IPS-15b (cell line): Measurements from ENCODE around the gene PRKX.
"Not testable (repeated sequence)": the region's sequence is repeated elsewhere in the genome, so short reads cannot be mapped to it uniquely, and the experiment has no call there.

Experiments used
- H3K27me3 ChIP-seq: one replicate; pipeline ENCODE4 v1.6.1; 2013; ENCODE audit warnings: low read length; ENCODE audit not compliant: control insufficient read depth, insufficient read depth
- H3K36me3 ChIP-seq: one replicate; pipeline ENCODE4 v1.6.1; 2013; ENCODE audit warnings: low read length; ENCODE audit not compliant: control insufficient read depth, insufficient read depth
- H3K4me1 ChIP-seq: one replicate; pipeline ENCODE4 v1.6.1; 2013; ENCODE audit warnings: mild to moderate bottlenecking, low read length; ENCODE audit not compliant: control insufficient read depth, insufficient read depth
- H3K4me3 ChIP-seq: one replicate; pipeline ENCODE4 v1.5.1; 2013; ENCODE audit warnings: low read depth, low read length
- H3K9ac ChIP-seq: one replicate; pipeline ENCODE4 v1.6.1; 2013; ENCODE audit warnings: low read depth, mild to moderate bottlenecking, low read length
- H3K9me3 ChIP-seq: one replicate; pipeline ENCODE4 v1.6.1; 2013; ENCODE audit warnings: mild to moderate bottlenecking, low read length; ENCODE audit not compliant: control insufficient read depth, insufficient read depth

PRKX gene

DNA sequence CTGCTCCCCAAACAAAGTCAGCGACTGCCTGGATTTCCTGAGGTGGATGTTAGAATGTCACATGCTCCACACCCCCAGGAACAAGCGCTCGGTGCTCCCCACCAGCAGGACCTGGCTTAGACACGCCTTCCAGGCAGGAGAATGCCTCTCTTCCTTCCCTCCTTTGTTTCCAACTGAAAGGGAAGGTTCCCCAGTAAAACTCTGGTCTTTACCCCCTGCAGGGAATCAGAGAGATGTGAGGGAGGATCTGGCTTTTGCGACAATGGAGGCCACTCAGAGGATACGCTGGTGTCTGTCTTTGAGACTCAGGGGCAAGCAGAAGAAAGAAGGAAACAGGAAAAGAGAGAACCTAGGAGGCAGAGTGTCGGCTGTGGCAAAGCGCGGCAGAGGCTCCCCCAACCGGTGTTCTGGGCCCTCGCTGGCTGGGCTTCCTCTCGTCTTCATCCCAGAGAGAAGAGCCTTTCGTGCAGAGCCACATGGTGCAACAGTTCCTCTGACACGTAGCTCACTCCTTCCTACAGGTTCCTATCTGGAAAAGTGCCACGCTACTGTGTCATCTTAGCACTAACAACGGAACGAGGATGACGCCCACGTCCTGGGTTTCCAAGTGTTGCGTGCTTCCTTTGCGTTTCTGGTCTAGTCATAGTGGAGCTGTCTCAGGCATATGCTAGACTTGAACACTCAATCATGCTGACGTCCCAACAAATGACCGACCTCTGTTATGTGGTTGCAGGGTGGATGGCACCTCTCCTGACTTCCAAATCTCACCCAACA lies 73.4 kb downstream of the PRKX start:
- H3K4me3 ChIP-seq, H3K36me3 ChIP-seq, H3K9ac ChIP-seq, H3K9me3 ChIP-seq, H3K27me3 ChIP-seq, H3K4me1 ChIP-seq: not testable (repeated sequence)

- Histone ChIP-seq H3K36me3 (peaks cover 3% of the 10 kb centered on the region), H3K4me1 (peaks cover 4% of the 10 kb centered on the region), H3K9ac (no peak overlapping the region), H3K9me3 (no peaks in the 10 kb centered on the region), H3K4me3 (no peak overlapping the region), H3K27me3 (no peaks in the 10 kb centered on the region)
These were observed 74.2 kb downstream of the PRKX start for GRCh38 chrX:3639236-3639635.

DNA sequence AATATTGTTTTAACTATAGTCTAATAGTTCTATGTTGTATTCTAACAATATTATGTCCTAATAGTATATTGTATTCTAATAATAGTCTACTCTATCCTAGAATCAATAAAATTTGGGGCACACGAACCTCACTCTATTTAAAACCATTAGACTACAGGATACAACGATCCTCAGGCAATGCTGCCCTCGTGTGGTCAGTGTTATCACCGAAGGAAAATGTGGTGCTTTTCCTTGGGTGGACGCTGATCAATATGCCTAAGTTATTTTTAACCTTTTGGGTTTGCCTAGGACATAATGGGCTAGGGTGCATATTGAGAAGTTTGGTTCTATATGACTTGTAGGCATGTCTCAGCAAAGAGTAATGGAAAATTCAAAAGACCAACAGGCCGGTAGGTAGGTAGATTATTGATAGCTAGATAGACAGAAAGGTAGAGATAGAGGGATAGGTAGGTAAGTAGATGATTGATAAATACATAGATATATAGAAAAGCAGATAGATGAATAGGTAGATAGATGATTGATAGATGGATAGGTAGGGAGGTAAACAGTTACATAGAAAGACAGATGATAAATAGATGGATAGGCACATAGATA lies 75.1 kb downstream of the PRKX start:
- Histone ChIP-seq H3K9ac (no peak overlapping the region), H3K4me3 (no peak overlapping the region), H3K9me3 (no peaks in the 10 kb centered on the region), H3K27me3 (no peaks in the 10 kb centered on the region), H3K36me3 (peaks cover 3% of the 10 kb centered on the region), H3K4me1 (peaks cover 4% of the 10 kb centered on the region)

DNA sequence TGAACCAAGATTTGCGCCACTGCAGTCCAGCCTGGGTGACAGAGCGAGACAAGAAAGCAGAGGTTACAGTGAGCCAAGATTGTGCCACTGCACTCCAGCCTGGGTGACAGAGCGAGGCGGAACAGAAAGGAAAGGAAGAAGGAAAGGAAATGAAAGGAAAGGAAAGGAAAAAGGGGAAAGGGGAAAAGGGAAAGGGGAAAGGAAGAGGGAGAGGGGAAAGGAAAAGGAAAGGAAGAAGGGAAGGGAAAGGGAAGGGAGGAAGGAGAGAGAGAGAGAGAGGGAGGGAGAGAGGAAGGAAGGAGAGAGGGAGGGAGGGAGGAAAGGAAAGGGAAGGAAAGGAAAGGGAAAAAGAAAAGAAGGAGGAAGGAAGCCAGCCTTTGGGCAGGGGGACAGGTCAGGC lies 76.6 kb downstream of the PRKX start:
- H3K4me1 ChIP-seq, result peaks cover 4% of the 10 kb centered on the region
- H3K36me3 ChIP-seq, result peaks cover 7% of the 10 kb centered on the region
- H3K9me3 ChIP-seq, result no peaks in the 10 kb centered on the region
- no peak overlapping the region for H3K9ac ChIP-seq
- no peak overlapping the region for H3K4me3 ChIP-seq
- no peaks in the 10 kb centered on the region for H3K27me3 ChIP-seq

DNA sequence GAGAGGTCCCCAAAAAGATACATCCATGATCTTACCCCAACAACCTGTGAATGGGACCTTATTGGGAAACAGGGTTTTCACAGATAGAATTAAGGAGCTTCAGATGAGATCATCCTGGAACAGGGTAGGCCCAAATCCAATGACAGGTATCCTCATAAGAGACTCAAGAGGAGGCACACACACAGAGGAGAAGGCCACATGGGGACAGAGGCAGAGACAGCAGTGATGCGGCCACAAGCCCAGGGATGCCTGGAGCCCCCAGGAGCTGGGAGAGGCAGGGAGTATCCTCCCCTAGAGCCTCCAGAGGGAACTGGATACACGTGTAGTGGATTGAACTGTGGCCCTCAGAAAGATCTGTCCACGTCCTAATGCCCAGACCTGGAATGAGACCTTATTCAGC lies 82.3 kb downstream of the PRKX start:
- Histone ChIP-seq H3K4me1 (no peaks in the 10 kb centered on the region), H3K9ac (no peak overlapping the region), H3K36me3 (peaks cover 7% of the 10 kb centered on the region), H3K4me3 (no peak overlapping the region), H3K9me3 (no peaks in the 10 kb centered on the region), H3K27me3 (no peaks in the 10 kb centered on the region)

GRCh38 chrX:3627594-3627993 lies 85.9 kb downstream of the PRKX start:
- Histone ChIP-seq H3K4me3 (no peak overlapping the region), H3K27me3 (no peaks in the 10 kb centered on the region), H3K9ac (no peak overlapping the region), H3K4me1 (no peaks in the 10 kb centered on the region), H3K9me3 (no peaks in the 10 kb centered on the region), H3K36me3 (peaks cover 7% of the 10 kb centered on the region)

GRCh38 chrX:3621414-3621813 lies 92.0 kb downstream of the PRKX start:
- Histone ChIP-seq H3K9ac (no peak overlapping the region), H3K9me3 (no peaks in the 10 kb centered on the region), H3K36me3 (peaks cover 7% of the 10 kb centered on the region), H3K4me1 (no peaks in the 10 kb centered on the region), H3K27me3 (no peaks in the 10 kb centered on the region), H3K4me3 (no peak overlapping the region)

GRCh38 chrX:3611744-3612143 lies 101.7 kb downstream of the PRKX start:
- H3K9ac ChIP-seq, H3K4me3 ChIP-seq, H3K9me3 ChIP-seq, H3K4me1 ChIP-seq, H3K27me3 ChIP-seq: not testable (repeated sequence)
- peaks cover 19% of the 10 kb centered on the region for H3K36me3 ChIP-seq

DNA sequence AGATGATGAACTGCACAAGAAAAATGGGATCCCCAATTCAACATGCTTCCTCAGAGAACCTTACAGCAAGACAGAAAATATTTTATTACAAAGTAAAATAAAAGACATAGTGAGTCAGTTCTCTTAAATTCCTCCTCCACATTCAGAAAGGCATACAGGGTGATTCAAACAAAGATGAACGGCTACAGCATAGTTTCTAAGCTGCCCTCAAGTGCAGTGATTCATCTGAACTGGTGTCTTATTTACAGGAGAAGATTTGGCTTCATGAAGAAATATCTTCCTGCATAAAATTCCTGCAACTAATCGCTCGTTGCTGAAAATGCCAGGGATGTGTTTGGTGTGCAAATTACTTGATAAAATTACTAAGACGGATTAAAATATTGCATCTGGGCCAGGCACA lies 103.6 kb downstream of the PRKX start:
- Histone ChIP-seq H3K4me3 (no peak overlapping the region), H3K4me1 (no peaks in the 10 kb centered on the region), H3K36me3 (peaks cover 19% of the 10 kb centered on the region), H3K9ac (no peak overlapping the region), H3K27me3 (no peaks in the 10 kb centered on the region), H3K9me3 (no peaks in the 10 kb centered on the region)

DNA sequence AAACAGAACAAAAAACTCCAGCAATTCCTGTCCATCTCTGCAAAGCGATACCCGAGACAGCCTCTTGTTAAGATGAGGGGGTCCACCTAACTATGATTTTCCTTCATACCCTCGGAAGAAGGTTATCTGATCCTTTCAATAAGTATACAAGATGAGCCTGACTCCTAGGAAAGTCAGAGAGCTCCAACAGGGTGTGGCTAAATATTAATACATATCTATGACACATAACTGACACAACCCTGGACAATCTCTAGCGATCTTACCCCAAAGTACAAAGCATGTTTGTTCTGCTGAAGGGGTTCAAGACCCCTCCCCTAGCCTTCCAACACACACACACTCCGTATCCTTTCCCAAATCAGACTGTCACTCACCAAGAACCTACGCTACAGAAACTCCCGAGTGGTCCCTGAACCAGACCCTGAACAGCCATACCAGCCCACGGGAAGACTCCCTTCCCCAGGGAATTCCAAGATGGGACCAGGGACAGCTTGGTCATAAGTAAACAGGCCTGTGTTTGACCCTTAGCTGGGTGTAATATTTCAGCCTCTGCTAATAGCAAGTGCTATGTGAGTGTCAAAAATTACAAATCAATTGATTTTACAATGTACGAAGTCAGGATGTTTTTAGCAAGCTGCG lies 110.3 kb downstream of the PRKX start:
- peaks cover 3% of the 10 kb centered on the region for H3K36me3 ChIP-seq
- no peaks in the 10 kb centered on the region for H3K27me3 ChIP-seq
- no peaks in the 10 kb centered on the region for H3K9me3 ChIP-seq
- H3K9ac ChIP-seq, result no peak overlapping the region
- H3K4me3 ChIP-seq, result no peak overlapping the region
- no peaks in the 10 kb centered on the region for H3K4me1 ChIP-seq

DNA sequence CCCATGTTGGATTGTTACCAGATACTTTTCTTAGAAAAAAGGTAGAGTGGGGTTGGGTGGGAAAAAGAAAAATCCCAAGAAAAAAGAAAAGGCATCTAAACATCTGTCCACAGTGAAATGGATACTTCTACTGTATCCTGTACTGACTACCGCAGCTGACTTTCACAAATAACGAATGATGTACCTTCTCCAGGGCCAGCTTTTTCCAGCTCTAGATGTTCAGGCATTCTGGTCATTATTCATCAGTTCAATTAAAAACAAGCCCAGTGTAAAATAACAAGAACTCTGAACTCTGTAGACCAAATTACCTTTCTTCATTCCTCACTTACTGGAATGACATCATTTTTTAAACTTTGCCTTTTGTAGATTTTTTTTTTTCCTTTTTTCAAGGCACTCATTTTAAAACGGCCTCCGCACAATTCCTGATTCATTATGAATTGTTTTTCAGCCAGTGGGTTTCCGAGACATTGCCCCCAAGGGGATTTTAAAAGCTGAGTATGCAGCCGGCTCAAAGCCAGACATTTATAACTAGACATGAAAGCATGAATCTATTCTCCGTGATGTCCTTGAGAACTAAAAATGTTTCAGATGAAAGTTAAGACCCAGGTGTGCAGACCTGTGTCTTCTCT lies 113.5 kb downstream of the PRKX start:
- Histone ChIP-seq H3K4me3 (no peak overlapping the region), H3K9me3 (no peaks in the 10 kb centered on the region), H3K36me3 (no peaks in the 10 kb centered on the region), H3K27me3 (no peaks in the 10 kb centered on the region), H3K9ac (no peak overlapping the region), H3K4me1 (no peaks in the 10 kb centered on the region)

DNA sequence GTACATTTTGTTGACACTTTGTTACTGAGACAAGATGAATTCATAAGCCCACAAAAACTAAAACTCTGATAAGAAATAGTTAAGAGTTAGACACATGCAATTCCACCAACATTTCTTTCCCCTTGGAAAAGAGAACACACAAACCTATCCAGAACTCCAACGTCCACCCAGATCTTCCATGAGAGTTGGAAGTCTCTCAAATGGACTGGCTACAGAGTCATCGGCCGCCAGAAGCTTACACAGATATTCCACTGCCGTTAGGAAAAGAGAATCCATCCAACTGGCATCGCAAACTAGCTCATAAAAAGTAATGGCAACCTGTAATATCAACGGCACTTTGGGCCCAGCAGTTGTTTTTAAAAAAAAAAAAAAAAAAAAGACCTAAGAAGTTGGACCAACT lies 114.7 kb downstream of the PRKX start:
- no peak overlapping the region for H3K9ac ChIP-seq
- no peaks in the 10 kb centered on the region for H3K27me3 ChIP-seq
- no peaks in the 10 kb centered on the region for H3K36me3 ChIP-seq
- no peaks in the 10 kb centered on the region for H3K9me3 ChIP-seq
- no peak overlapping the region for H3K4me3 ChIP-seq
- H3K4me1 ChIP-seq, result no peaks in the 10 kb centered on the region
